SH-SY5Y (cell line): ENCODE data around the gene BZW2.

Experiments
- GATA2 ChIP-seq: IDR thresholded peaks from 2 replicates; pipeline ENCODE4 v1.6.1; 2011; ENCODE audit warnings: mild to moderate bottlenecking, low read depth, low read length
- GATA3 ChIP-seq: IDR thresholded peaks from 2 replicates; pipeline ENCODE4 v1.6.1; 2011; ENCODE audit warnings: low read depth, mild to moderate bottlenecking, low read length, moderate library complexity

The BZW2 gene

GRCh38 chr7:16677978-16678494 is 32.1 kb downstream of the BZW2 start:
- TF ChIP-seq GATA3 (no peak), GATA2 (no peak)

- peak; percentile 98 for TF ChIP-seq GATA3
- TF ChIP-seq GATA2 = peak; percentile 99
Measured at GRCh38 chr7:16678645-16679566, 32.9 kb downstream of the BZW2 start.

GRCh38 chr7:16684935-16685334 is 39.0 kb downstream of the BZW2 start:
- TF ChIP-seq GATA3 (no peak), GATA2 (no peak)

- no peak for TF ChIP-seq GATA3
- no peak for TF ChIP-seq GATA2
Measured at GRCh38 chr7:16685535-16685934, 39.6 kb downstream of the BZW2 start.

- TF ChIP-seq GATA3 (no peak), GATA2 (no peak)
Measured at GRCh38 chr7:16688249-16688648, 42.3 kb downstream of the BZW2 start.

GRCh38 chr7:16691241-16691640 is 45.3 kb downstream of the BZW2 start:
- TF ChIP-seq GATA2 (no peak), GATA3 (no peak)

- TF ChIP-seq GATA2 (no peak), GATA3 (no peak)
Measured at GRCh38 chr7:16693601-16694318, 47.8 kb downstream of the BZW2 start.

- TF ChIP-seq GATA3 = no peak
- TF ChIP-seq GATA2 = no peak
Measured at GRCh38 chr7:16694806-16695205, 48.8 kb downstream of the BZW2 start.

GRCh38 chr7:16695621-16696237 is 49.7 kb downstream of the BZW2 start:
- TF ChIP-seq GATA2 (no peak), GATA3 (no peak)

- TF ChIP-seq GATA2 (no peak), GATA3 (no peak)
Measured at GRCh38 chr7:16697507-16698199, 51.7 kb downstream of the BZW2 start.

- TF ChIP-seq GATA2 (no peak), GATA3 (no peak)
Measured at GRCh38 chr7:16698200-16698905, 52.4 kb downstream of the BZW2 start.

GRCh38 chr7:16702441-16702840 is 56.5 kb downstream of the BZW2 start:
- TF ChIP-seq GATA3 = no peak
- no peak for TF ChIP-seq GATA2

- no peak for TF ChIP-seq GATA2
- no peak for TF ChIP-seq GATA3
Measured at GRCh38 chr7:16708511-16708910, 62.5 kb downstream of the BZW2 start.
